Nephron progenitor cell (in vitro differentiated cells): Measurements from ENCODE around the gene SULF2.

Experiments used
- DNase-seq: peaks from one replicate; pipeline ENCODE4 v3.0.0; 2021
- H3K27ac Mint-ChIP-seq: 2 replicates; pipeline ENCODE4 v1.8.0; 2021; ENCODE audit warnings: mild to moderate bottlenecking, moderate library complexity, mixed read lengths
- H3K27me3 Mint-ChIP-seq: 2 replicates; pipeline ENCODE4 v1.8.0; 2021; ENCODE audit warnings: mild to moderate bottlenecking, low read depth, mixed read lengths; ENCODE audit not compliant: poor library complexity
- H3K36me3 Mint-ChIP-seq: 2 replicates; pipeline ENCODE4 v1.8.0; 2021; ENCODE audit warnings: low read depth, mixed read lengths
- H3K4me1 Mint-ChIP-seq: 2 replicates; pipeline ENCODE4 v1.8.0; 2021; ENCODE audit warnings: mixed read lengths
- H3K4me3 Mint-ChIP-seq: 2 replicates; pipeline ENCODE4 v1.8.0; 2021; ENCODE audit warnings: mild to moderate bottlenecking, moderate library complexity, mixed read lengths
- H3K9me3 Mint-ChIP-seq: 2 replicates; pipeline ENCODE4 v1.8.0; 2021; ENCODE audit warnings: mild to moderate bottlenecking, moderate library complexity, mixed read lengths
- TF ChIP-seq, protein P1 (sequence below): fragments of 200-600 bp; sonication (generic); IDR thresholded peaks from 2 replicates; pipeline ENCODE4 v1.5.0; 2021; ENCODE audit warnings: antibody characterized with exemption

Gene SULF2

DNA sequence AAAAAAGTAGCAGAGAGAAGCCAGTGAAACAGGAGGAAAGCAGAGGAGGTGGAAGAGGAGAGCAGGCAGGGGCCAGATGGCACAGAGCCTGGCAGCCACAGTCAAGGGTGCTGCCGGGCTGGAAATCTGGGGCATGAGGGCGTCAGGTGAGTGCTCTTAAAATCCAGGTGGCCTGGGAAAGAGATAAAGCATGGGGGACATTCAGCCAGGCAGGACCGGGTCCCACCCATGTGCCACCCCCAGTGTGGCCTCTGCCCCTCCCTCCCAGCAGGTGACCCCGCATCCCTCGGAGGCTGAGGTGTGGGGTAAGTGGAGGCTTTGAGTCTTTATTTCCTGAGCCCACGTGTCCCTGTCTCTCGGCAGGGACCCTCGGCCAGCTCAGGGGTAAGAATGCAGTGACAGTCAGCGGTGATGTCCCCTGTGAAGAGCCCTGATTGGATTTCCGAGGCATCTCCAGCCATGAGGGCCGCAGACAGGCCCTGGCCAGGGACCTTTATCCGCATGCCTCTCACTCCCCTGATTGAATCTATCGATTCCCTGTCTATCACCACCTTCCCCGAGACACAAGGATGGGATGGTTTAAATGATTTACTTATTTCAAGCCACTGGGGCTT lies 33.8 kb upstream of the SULF2 start:
- Mint-ChIP-seq H3K4me1 (peaks cover 55% of the 10 kb centered on the region), H3K9me3 (peaks cover 10% of the 10 kb centered on the region), H3K27me3 (peaks cover 16% of the 10 kb centered on the region), H3K27ac (no peak overlapping the region), H3K4me3 (peak overlapping the region; percentile 37), H3K36me3 (no peaks in the 10 kb centered on the region)
- TF ChIP-seq, protein P1, sequence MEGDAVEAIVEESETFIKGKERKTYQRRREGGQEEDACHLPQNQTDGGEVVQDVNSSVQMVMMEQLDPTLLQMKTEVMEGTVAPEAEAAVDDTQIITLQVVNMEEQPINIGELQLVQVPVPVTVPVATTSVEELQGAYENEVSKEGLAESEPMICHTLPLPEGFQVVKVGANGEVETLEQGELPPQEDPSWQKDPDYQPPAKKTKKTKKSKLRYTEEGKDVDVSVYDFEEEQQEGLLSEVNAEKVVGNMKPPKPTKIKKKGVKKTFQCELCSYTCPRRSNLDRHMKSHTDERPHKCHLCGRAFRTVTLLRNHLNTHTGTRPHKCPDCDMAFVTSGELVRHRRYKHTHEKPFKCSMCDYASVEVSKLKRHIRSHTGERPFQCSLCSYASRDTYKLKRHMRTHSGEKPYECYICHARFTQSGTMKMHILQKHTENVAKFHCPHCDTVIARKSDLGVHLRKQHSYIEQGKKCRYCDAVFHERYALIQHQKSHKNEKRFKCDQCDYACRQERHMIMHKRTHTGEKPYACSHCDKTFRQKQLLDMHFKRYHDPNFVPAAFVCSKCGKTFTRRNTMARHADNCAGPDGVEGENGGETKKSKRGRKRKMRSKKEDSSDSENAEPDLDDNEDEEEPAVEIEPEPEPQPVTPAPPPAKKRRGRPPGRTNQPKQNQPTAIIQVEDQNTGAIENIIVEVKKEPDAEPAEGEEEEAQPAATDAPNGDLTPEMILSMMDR = no peak
- no peak for DNase-seq

DNA sequence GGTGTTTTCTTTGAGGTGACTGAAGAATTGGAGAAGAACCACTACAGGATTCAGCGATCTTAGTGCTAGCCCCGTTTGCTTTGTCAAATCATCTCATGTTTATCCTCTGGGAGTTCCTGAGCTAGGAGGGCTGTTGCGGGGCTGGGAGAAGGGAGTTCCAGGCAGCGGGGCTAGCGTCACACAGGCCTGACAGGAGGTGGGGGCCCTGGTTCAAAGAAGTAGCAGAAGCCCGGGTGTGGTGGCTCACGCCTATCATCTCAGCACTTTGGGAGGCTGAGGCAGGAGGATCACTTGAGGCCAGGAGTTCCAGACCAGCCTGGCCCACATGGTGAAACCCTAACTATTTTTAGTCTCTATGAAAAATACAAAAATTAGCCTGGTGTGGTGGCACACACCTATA lies 33.2 kb upstream of the SULF2 start:
- Mint-ChIP-seq H3K27ac (no peak overlapping the region), H3K4me1 (peaks cover 49% of the 10 kb centered on the region), H3K36me3 (no peaks in the 10 kb centered on the region), H3K4me3 (no peak overlapping the region), H3K27me3 (peaks cover 16% of the 10 kb centered on the region), H3K9me3 (peaks cover 15% of the 10 kb centered on the region)
- TF ChIP-seq, protein P1 = no peak
- DNase-seq = no peak

DNA sequence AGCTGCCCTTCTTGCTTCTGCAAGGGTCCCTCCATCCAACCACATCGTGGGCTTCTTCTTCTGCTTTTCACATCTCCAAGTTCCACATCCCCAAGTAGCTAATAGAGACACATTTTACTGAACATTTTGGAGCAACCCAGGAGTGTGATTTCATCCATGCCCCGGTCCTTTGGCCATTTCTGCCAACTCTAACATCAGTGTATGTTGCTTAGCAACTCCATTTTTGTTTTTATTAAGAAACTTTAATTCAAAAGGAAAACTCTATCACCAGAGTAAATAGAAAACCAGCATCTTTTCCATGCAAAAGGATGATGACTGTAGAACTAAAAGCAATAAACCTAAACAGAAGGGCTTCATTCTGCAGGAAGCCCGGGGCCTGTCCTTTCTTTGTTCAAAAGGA lies 32.7 kb upstream of the SULF2 start:
- DNase-seq = no peak
- TF ChIP-seq, protein P1 = no peak
- no peaks in the 10 kb centered on the region for H3K36me3 Mint-ChIP-seq
- peaks cover 44% of the 10 kb centered on the region for H3K4me1 Mint-ChIP-seq
- H3K4me3 Mint-ChIP-seq = no peak overlapping the region
- H3K9me3 Mint-ChIP-seq = peaks cover 17% of the 10 kb centered on the region
- H3K27me3 Mint-ChIP-seq = peaks cover 13% of the 10 kb centered on the region
- H3K27ac Mint-ChIP-seq = no peak overlapping the region

DNA sequence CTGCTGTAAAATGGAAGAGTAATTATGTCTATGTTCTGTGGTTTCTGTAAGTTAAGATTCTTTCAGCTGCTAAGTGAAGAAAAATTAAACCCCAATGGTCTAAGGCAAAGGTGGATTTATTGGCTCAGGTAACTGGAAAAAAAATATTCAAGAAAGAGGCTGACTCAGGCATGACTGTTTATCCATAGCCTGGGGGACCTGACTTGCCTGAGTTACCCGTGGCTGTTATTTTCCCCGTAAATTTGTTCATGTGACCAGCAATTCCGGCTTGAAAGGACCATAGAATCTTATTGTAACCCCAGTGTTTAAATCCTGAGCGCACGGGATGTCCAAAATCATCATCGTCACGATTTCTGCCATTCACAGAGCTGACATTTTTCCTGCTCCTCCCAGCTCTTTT lies 32.3 kb upstream of the SULF2 start:
- Mint-ChIP-seq H3K9me3 (peaks cover 19% of the 10 kb centered on the region), H3K4me3 (no peak overlapping the region), H3K27me3 (peaks cover 13% of the 10 kb centered on the region), H3K27ac (no peak overlapping the region), H3K36me3 (no peaks in the 10 kb centered on the region), H3K4me1 (peaks cover 40% of the 10 kb centered on the region)
- no peak for DNase-seq
- TF ChIP-seq, protein P1 = no peak

DNA sequence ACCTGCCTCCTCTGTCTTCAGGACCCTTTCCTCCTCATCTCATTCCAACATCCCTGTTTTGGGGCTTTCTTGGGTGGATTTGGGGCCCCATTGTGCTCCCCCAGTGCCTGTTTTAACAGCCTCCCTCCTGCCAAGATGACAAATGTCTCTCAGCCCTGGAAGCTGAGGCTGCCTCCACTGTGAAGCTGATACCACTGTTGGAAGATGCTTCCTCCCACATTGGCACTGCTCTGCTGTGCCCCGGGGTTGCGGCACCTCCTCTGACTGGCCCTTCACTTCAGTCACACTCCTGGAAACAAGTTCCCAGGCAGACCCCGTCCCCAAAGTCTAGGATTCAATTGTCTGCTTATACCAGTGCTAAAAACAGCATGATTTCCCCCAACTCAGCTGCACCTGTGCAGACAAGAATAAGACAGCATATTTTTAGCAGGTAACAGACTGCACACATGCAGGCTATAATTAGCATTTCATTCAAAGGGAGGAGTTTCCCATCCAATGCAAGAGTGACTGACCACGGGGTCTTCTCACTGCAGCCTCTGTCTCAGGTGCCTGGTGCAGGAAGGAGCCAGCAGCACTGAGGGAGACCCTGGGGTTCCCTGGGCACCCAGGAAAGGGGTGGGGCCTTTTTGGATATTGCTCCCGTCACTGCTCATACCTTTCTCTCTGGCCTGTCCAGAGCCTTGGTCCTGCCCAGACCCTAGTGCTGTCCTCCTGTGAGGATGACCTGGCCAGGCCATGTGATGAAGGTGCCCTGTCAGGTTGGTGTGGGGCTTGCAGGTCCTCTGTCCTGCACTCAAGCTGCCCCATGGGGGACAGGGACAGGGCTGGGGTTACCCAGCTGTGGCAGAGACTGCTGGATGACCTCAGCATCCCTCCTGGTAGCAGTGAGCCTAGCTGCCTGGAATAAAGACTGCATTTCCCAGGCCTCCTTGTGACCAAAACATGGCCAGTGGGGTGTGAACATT lies 31.5 kb upstream of the SULF2 start:
- no peak for DNase-seq
- Mint-ChIP-seq H3K27me3 (peaks cover 13% of the 10 kb centered on the region), H3K27ac (no peak overlapping the region), H3K9me3 (peaks cover 19% of the 10 kb centered on the region), H3K36me3 (no peaks in the 10 kb centered on the region), H3K4me1 (peaks cover 39% of the 10 kb centered on the region), H3K4me3 (no peak overlapping the region)
- TF ChIP-seq, protein P1 = no peak
